HG03575 (cell line): ENCODE data around the gene CBFA2T3.
"Not testable (repeated sequence)": the region's sequence is repeated elsewhere in the genome, so short reads cannot be mapped to it uniquely, and the experiment has no call there.

ENCODE experiments used
- ATAC-seq: cut with Tn5 transposase; IDR thresholded peaks from one replicate; pipeline ENCODE4 v1.9.1; 2021; ENCODE audit not compliant: unreplicated experiment, insufficient number of reproducible peaks, low FRiP score; ENCODE audit errors: extremely low read depth

The CBFA2T3 gene

DNA sequence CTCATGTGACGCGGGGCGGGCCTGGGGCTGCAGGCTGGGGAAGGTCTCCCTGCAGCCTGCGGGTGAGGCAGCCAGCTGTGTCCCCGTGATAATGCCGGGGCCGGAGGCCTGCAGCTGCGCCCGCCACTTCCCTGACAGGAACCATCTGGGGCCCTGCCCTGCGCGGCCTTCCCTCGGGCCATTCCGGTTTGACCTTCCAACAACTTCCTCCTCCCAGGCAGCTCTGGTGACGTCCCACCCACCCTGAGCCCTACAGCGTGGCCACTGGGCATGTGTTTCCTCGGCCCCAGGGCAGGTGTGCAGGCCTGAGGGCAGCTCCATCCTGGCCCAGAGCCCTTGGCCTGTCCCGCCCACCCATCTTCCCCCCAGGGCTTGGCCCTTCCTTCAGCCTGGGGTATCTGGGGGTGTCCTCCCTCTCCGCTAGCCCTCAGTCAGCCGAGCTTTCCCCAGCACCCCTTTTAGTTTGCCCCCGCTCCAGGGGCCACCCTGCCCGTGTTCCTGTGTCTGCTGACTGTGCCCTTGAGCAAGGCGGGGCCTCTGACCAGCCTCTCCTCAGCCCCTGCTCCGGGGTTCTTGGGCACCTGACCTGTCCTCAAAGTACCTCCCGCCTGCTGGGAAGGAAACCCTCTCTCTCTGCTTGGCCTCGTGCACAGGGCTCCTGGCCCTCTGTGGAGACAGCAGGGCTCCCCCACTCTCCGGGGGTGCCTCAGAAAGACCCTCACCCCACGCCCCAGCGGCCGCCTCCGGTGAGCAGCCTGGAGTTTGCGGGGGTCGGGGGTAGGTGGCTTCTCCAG lies at the start of gene CBFA2T3:
Gene CBFA2T3, minus strand, starts transcription at position 190 of the 794 bp plus-strand sequence. CDS start 400 bp downstream, outside the sequence.
- no peak for ATAC-seq

DNA sequence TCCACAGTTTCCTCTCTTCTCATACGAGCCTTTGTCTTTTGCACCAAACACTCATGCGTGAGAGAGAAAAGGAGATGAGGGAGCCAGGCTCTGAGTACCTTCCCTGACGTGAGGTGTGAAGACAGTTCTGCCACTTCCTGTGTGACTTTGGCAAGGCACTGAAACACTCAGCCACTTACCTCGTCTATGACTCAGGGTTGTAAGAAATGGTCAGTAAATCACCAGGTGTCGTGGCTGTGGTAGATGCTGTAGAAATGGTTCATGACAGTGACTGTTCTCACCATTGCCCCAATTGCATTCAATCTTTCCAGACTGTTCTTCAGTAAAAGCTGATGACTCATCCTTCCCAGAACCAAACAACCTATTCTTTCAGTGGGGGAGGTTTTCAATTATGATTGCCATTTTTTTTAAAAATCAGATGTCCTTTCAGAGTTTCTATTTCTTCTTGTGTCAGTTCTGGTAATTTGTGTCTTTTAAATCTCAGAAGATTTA lies 49.2 kb upstream of the CBFA2T3 start:
- ATAC-seq, result no peak

GRCh38 chr16:89025636-89026035 lies 48.6 kb upstream of the CBFA2T3 start:
- ATAC-seq, result no peak

GRCh38 chr16:89024546-89025060 lies 47.6 kb upstream of the CBFA2T3 start:
- no peak for ATAC-seq

DNA sequence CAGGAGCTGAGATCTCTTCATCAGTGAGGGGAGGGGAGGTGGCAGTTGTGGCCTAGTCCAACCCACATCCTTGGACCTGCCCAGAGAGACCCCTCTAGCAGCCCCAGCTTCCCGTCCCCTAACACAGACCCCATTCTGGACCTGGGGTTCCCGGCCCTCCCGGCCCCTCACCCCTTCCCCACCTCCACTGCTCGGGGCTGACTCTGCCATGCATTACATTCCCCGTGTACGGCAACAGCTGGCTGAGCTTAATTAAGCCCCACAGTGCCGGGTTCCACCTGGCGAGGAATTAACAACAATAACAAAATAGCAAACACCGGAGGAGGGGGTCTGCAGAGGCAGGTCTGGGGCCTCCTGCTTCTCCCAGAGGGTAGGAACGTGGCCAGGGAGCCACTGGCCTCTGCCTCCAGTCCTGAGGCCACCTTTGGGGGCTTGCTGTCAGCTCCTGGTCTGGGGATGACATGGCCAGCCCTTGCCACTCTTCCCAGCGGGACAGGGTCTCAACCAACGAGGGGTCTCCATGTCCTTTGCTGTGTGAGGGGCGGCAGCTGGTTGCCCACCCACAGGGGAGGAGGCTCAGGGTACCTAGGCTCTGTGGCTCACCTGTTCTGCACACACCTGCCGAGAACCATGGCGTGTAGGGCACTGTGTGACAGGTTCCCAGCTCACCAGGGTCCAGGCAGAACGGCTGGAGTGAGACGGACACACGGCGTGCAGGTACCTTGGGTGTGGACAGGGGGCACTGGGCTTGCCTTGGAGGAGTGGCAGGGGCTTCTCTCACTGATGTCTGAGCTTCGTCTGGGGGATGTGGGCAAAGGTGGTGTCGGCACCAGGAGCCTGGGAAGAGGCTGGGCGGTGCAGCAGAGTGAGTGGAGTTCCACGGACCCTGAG lies 46.9 kb upstream of the CBFA2T3 start:
- ATAC-seq, result no peak

DNA sequence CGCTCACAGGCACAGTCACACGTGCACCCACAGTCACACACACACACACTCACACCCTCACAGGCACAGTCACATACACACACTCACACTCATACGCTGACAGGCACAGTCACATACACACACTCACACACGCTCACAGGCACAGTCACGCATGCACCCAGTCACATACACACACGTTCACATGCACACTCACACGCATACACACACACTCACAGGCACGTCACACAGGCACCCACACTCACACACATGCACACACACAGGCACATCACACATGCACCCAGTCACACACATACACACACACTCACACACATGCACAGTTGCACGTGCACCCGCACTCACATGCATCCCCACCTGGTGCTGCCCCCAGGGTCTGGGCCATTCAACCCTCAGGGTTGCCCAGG lies 46.1 kb upstream of the CBFA2T3 start:
- no peak for ATAC-seq

DNA sequence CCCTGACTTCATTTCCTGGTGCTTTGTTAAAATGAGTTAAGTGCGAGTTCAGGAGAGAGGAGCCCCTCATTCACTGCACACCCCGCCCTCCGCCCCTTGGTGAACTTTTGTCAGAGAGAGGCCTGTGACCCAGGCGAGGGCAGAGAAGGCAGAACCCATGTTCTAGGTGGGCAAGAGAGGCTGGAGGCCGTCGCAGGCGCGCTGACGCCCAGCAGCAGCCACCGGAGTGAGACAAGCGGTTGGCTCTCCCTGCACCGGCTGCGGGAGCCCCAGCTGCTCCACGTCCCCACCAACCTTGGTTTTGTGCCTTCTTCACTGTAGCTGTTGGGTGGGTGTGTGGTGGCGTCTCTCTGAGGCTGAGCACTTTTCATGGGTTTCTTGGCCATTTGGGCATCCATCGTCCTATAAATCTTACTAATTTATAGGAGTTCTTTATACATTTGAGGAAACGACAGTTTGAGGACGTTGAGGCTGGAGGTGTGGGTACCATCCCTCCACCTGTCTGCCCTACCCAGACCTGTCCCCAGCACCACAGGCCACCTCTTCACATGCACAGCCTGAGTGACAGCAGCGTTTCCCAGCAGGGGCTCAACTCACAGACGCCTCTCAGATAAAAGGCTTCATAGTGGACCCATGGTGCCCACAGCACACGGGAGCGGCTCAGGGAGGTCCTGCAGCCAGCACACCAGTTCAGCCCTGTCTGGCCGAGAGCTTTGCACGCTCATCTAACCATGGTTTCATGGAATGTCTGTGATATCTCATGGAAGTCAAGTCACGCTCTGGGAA lies 45.2 kb upstream of the CBFA2T3 start:
- no peak for ATAC-seq

- ATAC-seq, result no peak
These were observed 44.1 kb upstream of the CBFA2T3 start for GRCh38 chr16:89020925-89021595.

DNA sequence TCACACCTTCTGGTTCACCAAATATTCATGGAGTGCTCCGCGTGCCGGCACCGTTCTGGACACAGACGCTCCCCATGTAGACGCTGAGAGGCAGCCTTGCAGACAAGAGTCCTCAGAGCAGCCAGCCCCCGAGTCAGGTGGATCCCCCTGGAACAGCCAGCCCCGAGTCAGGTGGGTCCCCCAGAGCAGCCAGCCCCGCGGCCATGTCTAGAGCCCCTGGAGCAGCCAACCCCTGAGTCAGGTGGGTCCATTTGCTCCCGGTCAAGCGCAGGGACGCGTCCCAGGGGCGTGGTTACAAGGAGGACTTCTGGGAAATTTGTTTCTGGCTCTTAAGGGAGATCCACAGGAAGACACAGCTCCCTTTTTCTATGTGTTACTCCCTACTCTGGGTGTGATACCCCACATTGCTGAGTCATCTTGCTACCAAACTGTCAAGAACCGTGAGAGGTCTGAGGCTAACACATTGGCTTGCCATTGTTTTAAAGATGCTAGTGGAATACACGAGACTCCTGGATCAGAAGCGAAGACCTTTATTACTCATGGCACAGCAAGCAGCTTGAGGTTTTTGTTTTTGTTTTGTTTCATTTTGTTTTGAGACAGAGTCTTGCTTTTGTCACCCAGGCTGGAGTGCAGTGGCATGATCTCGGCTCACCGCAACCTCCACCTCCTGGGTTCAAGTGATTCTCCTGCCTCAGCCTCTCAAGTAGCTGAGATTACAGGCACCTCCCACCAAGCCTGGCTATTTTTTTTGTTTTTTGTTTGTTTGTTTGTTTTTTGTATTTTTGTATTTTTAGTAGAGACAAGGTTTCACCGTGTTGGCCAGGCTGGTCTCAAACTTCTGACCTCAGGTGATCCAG lies 43.3 kb upstream of the CBFA2T3 start:
- ATAC-seq, result no peak

DNA sequence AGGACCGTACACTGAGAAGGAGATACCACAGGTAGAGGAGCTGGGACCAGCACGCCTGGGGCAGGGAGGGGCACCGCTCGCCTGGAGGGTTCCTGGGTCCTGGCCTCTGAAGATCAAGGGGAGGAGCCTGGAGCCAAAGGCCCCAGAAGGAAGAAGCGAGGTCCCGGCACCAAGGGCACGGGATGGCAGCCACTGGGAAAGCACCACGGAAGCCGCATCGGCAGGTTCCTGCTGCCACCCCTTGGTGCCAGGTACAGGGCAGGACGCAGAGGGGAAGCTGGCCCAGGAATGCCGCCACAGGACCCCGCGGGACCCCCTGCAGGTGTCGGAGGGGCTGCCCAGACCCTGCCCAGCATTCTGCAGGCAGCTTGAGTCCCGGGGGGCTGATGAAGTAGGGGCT lies 42.5 kb upstream of the CBFA2T3 start:
- ATAC-seq, result no peak

GRCh38 chr16:89018282-89019158 lies 41.5 kb upstream of the CBFA2T3 start:
- ATAC-seq, result no peak

DNA sequence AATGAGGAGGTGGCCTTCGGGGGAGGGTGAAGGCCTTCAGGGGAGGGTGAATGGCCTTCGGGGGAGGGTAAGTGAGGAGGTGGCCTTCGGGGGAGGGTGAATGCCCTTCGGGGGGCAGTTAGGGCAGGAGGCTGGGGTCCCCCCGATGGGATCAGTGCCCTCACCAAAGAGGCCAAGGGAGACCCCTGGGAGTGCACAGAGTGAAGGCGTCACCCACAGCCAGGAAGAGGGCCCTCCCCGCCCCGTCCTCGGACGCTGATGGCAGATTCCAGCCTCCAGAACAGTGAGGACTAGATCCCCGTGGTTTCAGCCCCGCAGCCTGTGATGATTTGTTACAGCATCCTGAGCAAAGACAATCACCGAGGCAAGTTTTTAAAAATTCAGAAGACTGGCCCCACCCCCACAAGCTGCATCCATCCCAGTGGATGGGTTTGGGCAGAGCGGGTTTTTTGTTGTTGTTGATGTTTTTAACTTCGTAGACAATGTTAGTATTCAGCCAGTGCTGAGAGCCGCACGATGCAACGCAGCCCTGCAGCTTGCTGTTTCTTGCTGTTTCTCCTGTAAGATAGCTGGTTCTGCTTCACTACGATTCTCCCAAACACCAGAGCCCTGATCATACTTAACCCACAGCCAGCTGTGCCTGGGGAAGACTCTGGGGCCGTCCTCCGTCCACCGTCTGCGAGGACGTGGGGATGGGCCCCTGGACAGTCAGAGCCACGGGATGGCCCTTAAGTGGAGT lies 40.7 kb upstream of the CBFA2T3 start:
- ATAC-seq, result no peak

- not testable (repeated sequence) for ATAC-seq
These were observed 39.6 kb upstream of the CBFA2T3 start for GRCh38 chr16:89016561-89016960.

DNA sequence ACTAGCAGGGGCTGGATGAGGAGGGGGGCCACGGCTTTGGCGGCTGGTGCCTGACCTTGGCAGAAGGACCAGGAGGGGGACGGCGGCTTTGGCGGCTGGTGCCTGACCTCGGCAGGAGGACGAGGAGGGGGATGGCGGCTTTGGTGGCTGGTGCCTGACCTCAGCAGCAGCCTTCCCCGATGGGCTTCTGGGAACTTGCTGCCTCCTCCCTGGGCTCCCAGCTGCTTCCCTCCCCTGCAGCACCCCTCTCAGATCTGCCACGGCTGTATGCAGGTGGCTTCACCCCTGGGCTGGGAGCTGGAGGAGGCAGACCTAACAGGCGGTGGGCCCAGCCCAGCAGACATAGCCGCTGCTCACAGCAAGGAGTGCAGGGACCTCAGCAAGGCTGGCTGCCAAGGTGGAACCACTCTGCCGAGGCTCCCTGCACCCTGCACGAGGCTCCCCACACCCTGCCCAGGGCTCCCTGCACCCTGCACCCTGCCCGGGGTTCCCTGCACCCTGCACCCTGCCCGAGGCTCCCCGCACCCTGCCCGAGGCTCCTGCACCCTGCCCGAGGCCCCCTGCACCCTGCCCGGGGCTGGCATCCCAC lies 38.4 kb upstream of the CBFA2T3 start:
- no peak for ATAC-seq

DNA sequence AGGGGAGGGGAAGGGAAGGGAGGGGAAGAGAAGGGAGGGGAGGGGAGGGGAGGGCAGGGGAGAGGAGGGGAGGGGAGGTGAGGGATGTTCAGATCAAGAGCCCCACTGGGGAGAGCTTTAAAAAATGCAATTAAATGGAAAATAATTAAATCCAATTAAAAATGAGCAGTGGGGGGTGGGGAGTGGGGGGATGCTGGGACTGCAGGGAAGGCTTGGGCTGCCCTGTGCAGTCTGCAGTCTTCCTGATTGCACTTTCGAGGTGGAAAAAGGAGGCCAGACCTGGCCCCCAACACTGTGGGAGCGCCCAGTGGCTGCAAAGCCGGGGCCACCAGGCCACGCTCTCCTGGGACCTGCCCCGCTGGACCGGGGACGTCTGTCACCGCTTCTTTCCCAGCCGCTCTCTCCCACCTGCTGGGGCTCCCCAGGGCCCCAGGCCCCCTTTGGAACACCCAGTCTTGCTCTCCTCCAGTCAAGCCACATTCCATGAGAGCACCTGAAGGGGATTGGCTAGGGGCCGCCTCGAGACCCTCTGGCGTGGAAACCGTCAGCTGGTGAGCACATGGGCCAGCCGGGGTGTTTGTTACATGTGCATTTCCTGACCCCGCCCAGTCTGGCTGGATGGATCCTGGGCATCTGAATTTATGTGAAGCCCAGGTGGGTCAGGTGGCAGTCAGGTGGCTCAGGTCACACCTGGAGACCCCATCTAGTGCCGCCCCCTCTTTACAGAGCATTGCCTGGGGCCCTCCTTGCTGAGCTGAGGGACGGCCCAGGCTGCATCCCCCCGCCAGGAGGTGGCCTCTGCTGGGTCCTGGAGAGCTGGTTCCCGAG lies 37.6 kb upstream of the CBFA2T3 start:
- ATAC-seq, result no peak
